Stimulated activated CD4-positive, alpha-beta T cell treated with anti-CD3 and anti-CD28 coated beads, Interleukin-15, amount 100 ng/mL, for 48 hours (primary cell): ENCODE data around the gene FAM83F.

Source experiments
- DNase-seq, 2 donors: peaks; one replicate each; pipeline ENCODE4 v3.0.0-alpha.2; 2020; ENCODE audit warnings: low read depth in 2 of 2

Gene FAM83F

DNA sequence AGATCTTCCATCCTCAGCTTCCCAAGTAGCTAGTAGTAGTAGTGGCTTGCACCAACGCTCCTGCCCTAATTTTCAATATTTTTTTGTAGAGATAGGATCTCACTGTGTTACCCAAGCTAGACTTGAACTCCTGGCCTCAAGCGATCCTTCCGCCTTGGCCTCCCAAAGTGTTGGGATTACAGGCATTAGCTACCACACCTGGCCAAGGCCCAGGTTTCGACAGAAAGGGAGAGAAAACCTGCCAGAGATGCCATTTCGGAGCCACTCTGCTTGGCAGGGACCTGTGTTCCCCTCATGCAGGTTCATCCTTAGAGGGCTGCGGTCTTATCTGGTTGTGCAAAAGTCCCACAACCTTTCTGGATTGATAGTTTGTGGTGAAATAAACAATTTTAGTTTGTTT, 41.4 kb downstream of the FAM83F start:
- DNase-seq: no peak

DNA sequence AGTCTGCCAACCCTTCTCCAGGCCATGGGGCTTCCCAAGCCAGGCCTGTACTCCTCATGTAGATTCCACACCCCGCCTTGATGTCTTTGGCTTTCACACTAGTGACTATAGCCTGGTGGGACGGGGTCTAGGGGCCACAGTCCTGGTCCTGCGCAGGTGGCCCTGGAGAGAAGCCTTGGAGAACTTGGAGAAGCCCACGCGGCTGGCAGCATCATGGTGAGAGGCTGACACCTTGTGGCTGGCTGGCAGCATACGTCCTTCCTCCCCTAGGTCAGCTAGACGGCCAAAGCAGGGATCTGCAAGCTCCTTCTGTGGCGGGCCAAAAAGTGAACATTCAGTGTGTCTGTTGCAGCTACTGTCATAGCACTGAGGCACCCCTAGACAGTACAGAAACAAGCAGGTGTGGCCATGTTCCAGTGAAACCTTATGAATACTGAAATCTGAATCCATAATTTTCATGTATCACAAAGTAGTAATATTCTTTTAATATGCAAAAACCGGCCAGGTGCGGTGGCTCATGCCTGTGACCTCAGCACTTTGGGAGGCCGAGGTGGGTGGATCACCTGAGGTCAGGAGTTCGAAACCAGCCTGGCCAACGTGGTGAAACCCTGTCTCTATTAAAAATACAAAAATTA, 42.0 kb downstream of the FAM83F start:
- DNase-seq: peak; percentile 38 to 41

- DNase-seq: no peak
These were observed 42.6 kb downstream of the FAM83F start for GRCh38 chr22:40037320-40037719.

DNA sequence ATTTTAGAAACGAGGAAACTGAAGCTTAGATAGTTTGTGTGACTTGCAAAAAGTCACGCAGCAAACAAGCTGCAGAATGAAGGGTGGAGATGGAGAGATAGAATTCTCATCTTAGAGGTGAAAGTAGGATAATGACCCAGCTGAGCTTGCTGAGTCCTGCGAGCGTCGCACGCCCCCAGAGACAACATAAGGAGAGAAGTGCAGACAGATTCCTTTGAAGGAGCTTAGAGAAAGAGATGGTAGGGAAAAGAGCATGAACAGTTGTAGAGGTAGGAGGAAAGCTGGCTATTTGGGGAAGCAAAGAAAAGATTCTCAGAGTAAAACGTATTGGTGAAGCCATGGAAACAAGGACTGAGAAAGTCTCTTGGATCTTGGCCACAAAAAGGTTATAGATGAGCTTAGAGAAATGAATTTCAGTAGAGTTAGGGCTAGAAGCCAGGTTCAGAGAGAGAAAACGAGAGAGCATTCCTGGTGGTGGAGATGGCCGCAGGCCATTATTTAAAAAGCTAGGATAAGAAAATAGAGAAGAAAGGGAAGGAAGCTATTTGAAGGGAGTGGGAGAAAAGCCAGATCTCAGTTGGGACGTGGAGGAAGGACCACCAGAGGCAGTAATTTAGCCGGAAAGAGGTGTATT, 44.8 kb downstream of the FAM83F start:
- DNase-seq: no peak

DNA sequence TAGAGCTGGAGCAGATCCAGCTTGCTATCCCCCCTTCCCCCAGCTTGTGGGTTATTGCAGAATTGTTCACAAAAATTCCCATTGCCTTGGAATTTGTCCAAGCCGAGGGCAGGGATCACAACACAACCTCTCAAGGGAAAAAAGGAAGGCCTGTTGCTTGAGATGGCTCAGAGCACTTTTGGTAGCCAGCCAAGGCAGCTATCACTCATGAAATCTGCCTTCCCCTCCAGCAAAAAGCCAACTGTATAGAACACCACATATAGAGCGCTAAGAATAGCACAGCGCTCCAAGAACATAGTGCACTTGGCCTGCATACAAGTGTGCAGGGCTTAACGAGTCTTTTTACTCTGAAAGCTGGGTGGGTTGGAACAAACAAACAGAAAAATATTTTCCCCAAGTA, 46.2 kb downstream of the FAM83F start:
- no peak for DNase-seq

DNA sequence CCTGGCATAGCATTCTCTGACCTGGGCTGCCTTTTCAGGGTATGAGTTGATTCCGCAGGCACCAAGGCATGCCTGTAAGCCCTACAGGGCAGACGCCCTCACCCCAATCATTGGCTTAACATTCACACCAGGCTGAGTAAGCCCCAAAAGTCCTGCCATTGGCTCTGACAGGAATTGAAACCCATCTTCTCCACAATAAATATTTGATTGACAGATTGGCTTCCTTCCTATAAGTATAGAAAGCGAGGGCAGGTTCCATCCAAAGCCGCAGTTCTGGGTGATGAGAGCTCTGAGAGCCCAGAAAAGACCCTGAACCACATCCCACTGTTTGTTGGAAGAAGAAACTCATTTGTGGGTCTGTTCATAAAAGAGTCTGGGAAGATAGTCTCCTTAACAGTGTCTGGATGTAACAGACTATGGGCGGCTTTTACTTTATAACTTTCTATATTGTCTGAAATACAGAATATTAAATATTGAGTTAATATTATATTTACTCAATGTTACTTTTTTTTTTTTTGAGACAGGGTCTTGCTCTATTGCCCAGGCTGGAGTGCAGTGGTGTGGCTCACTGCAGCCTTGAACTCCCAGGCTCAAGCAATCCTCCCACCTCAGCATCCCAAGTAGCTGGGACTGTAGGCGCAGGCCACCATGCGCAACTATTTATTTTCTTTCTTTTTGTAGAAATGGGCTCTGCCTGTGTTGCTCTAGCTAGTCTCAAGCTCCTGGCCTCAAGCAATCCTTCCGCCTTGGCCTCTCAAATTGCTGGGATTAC, 46.8 kb downstream of the FAM83F start:
- DNase-seq: no peak

DNA sequence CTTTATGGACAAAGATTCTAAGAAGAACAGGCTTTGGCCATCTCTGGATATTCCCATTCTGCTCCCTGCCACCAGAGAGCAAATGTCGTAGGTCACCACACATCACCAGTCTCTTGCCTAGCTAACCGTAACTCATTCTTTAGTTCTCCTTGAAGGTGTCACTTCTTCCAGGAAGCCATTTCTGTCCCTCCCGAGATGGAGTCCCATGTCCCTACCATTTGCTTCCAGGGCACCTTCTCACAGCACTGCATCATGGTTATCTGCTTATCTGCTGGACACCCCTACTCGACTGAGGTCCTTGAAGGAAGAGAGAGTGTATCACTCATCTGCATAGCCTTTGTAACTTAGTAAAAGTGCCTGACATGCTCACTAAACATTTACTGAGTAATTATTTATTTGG, 47.6 kb downstream of the FAM83F start:
- DNase-seq: no peak

DNA sequence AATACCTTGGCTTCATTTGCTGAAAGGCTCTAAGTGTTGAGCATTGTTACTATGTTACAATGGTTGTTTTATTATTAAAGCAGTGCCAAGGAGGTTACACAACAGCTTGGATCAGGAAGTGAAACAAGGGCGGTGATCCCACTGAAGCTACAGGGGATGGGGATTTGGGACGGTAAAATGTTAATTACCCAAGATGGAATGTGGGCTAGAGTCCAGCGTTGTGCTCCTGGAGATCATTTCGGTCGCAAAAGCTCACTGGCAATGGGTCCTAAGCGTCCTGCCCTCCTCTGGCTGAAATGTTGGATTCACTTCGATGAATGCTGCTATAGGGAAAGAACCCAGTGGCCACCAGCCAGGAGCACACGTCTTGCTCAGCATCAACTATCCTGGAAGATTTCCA, 48.3 kb downstream of the FAM83F start:
- no peak for DNase-seq

- no peak for DNase-seq
These were observed 49.0 kb downstream of the FAM83F start for GRCh38 chr22:40043793-40044101.

- DNase-seq: peak; percentile 97 to 98
These were observed 49.5 kb downstream of the FAM83F start for GRCh38 chr22:40044102-40044869.

- DNase-seq: peak; percentile 55 to 68
These were observed 50.4 kb downstream of the FAM83F start for GRCh38 chr22:40044870-40045834.

- DNase-seq: no peak
These were observed 51.4 kb downstream of the FAM83F start for GRCh38 chr22:40046126-40046525.

GRCh38 chr22:40050258-40050657, 55.5 kb downstream of the FAM83F start:
- no peak for DNase-seq

- no peak for DNase-seq
These were observed 56.6 kb downstream of the FAM83F start for GRCh38 chr22:40051322-40051721.

GRCh38 chr22:40053460-40053859, 58.7 kb downstream of the FAM83F start:
- DNase-seq: no peak

DNA sequence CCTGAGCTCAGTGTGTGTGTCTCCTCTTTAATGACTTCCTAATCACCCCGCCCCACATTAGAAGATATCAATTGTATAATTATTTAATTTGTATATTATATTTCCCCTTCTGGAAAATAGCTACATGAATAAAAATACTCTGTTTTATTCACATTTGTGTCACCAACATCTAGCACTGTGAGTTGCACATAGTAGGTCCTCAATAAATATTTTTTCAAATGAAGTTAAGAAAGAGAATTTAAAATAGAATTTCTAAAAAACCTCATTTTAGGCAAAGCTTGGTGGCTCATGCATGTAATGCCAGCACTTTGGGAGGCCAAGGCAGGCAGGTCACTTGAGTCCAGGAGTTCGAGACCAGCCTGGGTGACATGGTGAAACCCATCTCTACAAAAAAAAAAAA, 59.7 kb downstream of the FAM83F start:
- DNase-seq: no peak

DNA sequence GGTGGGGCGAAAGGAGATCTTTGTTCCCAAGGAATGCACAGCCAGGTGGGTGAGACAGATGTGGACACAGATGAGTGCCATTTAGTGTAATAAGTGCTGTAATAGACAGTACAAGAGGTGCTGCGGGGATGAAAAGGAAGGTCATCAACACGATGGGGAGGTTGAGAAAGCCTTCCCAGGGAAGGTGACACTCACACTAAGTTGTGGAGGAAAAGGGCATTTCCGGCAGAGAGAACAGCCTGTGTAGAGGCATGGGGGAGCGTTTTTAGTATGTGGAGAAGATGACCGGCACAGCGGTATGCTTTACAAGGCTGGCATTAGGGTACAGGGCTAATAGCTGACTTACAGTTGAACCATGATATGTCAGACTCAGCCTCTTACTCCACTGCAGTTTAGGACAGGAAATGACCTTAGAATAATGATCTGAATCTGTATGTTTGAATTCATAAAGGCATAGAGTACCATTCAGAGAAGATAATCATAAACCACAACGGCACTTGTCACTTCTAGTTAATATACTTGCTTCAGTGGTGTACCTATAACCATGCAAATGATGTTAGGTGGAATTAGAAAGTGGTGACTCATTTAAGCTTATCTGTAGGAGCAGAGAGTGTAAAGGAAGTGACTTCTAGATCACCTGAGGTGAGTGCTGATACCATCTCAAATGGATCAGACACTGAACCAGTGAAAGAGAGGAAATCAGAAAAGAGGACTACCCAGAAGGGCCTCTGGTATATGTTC, 60.6 kb downstream of the FAM83F start:
- DNase-seq: no peak

GRCh38 chr22:40056154-40056553, 61.4 kb downstream of the FAM83F start:
- DNase-seq: no peak

GRCh38 chr22:40056559-40056958, 61.8 kb downstream of the FAM83F start:
- DNase-seq: no peak

GRCh38 chr22:40057652-40058051, 62.9 kb downstream of the FAM83F start:
- DNase-seq: no peak

GRCh38 chr22:40058265-40058664, 63.5 kb downstream of the FAM83F start:
- DNase-seq: peak; percentile 30 to 33
